Measurements from ENCODE around the gene OR1D2.
"Not testable (repeated sequence)": the region's sequence is repeated elsewhere in the genome, so short reads cannot be mapped to it uniquely, and the experiment has no call there.

The OR1D2 gene

DNA sequence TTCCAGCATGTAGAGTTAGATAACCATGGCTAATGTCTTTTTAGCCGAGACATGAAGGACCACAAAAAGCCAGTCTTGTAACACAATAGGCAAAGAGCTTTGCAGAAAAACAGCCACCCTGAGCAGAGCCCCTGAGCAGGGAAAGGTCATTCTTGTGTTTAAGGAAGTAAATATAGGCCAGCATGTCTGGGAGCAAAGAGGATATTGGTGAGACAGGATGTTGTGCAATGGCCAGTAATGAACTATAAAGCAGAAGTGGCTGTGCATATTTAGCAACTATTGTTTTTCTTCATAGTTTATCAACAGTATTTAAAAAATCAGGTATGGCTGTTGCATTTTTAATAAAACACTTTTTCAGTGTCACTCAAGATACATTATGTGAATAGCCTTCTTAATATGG is 39.0 kb downstream of the OR1D2 start:
- H3K4me3 ChIP-seq (ENCODE audit: insufficient read depth in 1 of 2, low read depth in 1 of 2, low read length in 2 of 2); H2BK120ac ChIP-seq (ENCODE audit: low read depth, low read length); H3K9me3 ChIP-seq (ENCODE audit: control insufficient read depth, low read length); H2BK12ac ChIP-seq (ENCODE audit: low read length in 2 of 2); H2BK5ac ChIP-seq (ENCODE audit: low read depth, low read length, poor library complexity, severe bottlenecking); H2AK5ac ChIP-seq (ENCODE audit: low read length, severe bottlenecking); H2BK15ac ChIP-seq (ENCODE audit: low read depth, poor library complexity, severe bottlenecking); H3K4me1 ChIP-seq (ENCODE audit: control insufficient read depth, insufficient read depth, low read depth, low read length); H3K23ac ChIP-seq (ENCODE audit: low read length in 2 of 2); H3K9ac ChIP-seq (ENCODE audit: low read length); H3K18ac ChIP-seq (ENCODE audit: low read depth in 1 of 2, low read length in 2 of 2); H3K4ac ChIP-seq (ENCODE audit: low read depth in 1 of 2, low read length in 2 of 2); DNase-seq; H3K4me2 ChIP-seq (ENCODE audit: low read length, poor library complexity, severe bottlenecking); H3K36me3 ChIP-seq (ENCODE audit: control insufficient read depth in 1 of 2, insufficient read depth in 2 of 2, low read depth in 1 of 2, low read length in 2 of 2); H3K14ac ChIP-seq (ENCODE audit: low read length in 2 of 2); H2AFZ ChIP-seq (ENCODE audit: low read depth, low read length); H3K79me1 ChIP-seq (replicated peaks; ENCODE audit: low read length, poor library complexity, severe bottlenecking); H4K8ac ChIP-seq (ENCODE audit: low read length); H3K27me3 ChIP-seq (ENCODE audit: control insufficient read depth in 1 of 2, insufficient read depth in 1 of 2, low read length in 2 of 2); H4K91ac ChIP-seq (ENCODE audit: low read length); H3K27ac ChIP-seq (ENCODE audit: low read length, poor library complexity, severe bottlenecking): not testable (repeated sequence)
- no CpG with 5 or more reads among the region's 1 CpG for WGBS

DNA sequence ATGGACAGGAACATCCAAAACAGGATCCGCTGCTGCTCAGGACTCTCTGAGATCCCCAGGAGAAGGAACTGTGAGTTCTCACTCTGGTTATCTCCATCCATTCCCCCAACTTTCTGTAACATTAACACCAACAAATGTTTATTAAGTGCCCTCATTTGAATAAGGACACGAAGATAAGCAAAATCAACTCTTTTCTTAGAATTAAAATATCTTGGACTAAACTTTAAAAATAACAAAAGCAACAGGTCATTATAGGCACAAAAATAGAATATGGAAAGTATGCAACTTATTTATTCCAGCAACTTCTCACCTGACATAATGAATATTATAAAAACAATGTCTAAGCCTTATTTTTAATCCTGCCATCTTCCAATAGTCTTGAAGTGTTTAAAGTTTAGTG is 40.7 kb downstream of the OR1D2 start, which contains the start of gene OR1D5:
OR1D5 (minus strand) TSS at position 101 of the 400 bp plus-strand sequence; CDS start at position 101, 0 bp downstream.
- not testable (repeated sequence) for H3K9ac ChIP-seq (ENCODE audit: low read length); H2AK5ac ChIP-seq (ENCODE audit: low read length, severe bottlenecking); H4K91ac ChIP-seq (ENCODE audit: low read length); H3K27ac ChIP-seq (ENCODE audit: low read length, poor library complexity, severe bottlenecking); H3K79me1 ChIP-seq (replicated peaks; ENCODE audit: low read length, poor library complexity, severe bottlenecking); H2BK5ac ChIP-seq (ENCODE audit: low read depth, low read length, poor library complexity, severe bottlenecking); H4K8ac ChIP-seq (ENCODE audit: low read length); H3K36me3 ChIP-seq (ENCODE audit: control insufficient read depth in 1 of 2, insufficient read depth in 2 of 2, low read depth in 1 of 2, low read length in 2 of 2); H3K14ac ChIP-seq (ENCODE audit: low read length in 2 of 2); H3K23ac ChIP-seq (ENCODE audit: low read length in 2 of 2); H3K9me3 ChIP-seq (ENCODE audit: control insufficient read depth, low read length); H2BK15ac ChIP-seq (ENCODE audit: low read depth, poor library complexity, severe bottlenecking); H2BK120ac ChIP-seq (ENCODE audit: low read depth, low read length); H2AFZ ChIP-seq (ENCODE audit: low read depth, low read length); H3K4me1 ChIP-seq (ENCODE audit: control insufficient read depth, insufficient read depth, low read depth, low read length); H3K27me3 ChIP-seq (ENCODE audit: control insufficient read depth in 1 of 2, insufficient read depth in 1 of 2, low read length in 2 of 2); H3K4me3 ChIP-seq (ENCODE audit: insufficient read depth in 1 of 2, low read depth in 1 of 2, low read length in 2 of 2); DNase-seq; H3K4me2 ChIP-seq (ENCODE audit: low read length, poor library complexity, severe bottlenecking); H2BK12ac ChIP-seq (ENCODE audit: low read length in 2 of 2); H3K4ac ChIP-seq (ENCODE audit: low read depth in 1 of 2, low read length in 2 of 2); H3K18ac ChIP-seq (ENCODE audit: low read depth in 1 of 2, low read length in 2 of 2)
- no CpG with 5 or more reads among the region's 2 CpGs for WGBS

DNA sequence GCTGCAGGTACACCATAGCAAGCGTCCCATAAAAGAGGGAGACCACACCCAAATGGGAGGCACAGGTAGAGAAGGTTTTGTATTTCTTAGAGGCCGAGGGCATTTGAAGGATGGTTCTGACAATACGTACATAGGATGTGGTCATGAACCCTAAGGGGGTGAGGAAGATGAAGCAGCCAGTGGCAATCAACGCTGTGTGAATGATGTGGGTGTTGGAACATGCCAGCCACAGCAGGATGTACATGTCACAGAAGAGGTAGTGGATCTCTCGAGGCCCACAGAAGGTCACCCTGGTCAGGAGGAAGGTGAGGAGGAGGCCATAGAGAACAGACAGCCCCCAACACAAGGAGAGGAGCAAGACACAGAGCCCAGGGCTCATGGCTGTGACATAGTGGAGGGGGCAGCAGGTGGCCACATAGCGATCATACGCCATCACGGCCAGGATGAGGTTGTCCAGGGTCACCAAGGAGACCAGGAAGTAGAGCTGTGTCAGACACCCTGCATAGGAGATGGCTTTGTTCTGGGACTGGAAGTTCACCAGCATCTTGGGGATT is 41.3 kb downstream of the OR1D2 start:
- H3K18ac ChIP-seq (ENCODE audit: low read depth in 1 of 2, low read length in 2 of 2); H3K9ac ChIP-seq (ENCODE audit: low read length); H3K4me2 ChIP-seq (ENCODE audit: low read length, poor library complexity, severe bottlenecking); H3K27ac ChIP-seq (ENCODE audit: low read length, poor library complexity, severe bottlenecking); H2BK12ac ChIP-seq (ENCODE audit: low read length in 2 of 2); H2BK5ac ChIP-seq (ENCODE audit: low read depth, low read length, poor library complexity, severe bottlenecking); H4K91ac ChIP-seq (ENCODE audit: low read length); H3K36me3 ChIP-seq (ENCODE audit: control insufficient read depth in 1 of 2, insufficient read depth in 2 of 2, low read depth in 1 of 2, low read length in 2 of 2); H2BK15ac ChIP-seq (ENCODE audit: low read depth, poor library complexity, severe bottlenecking); H2BK120ac ChIP-seq (ENCODE audit: low read depth, low read length); H3K79me1 ChIP-seq (replicated peaks; ENCODE audit: low read length, poor library complexity, severe bottlenecking); DNase-seq; H3K14ac ChIP-seq (ENCODE audit: low read length in 2 of 2); H3K23ac ChIP-seq (ENCODE audit: low read length in 2 of 2); H2AK5ac ChIP-seq (ENCODE audit: low read length, severe bottlenecking); H3K27me3 ChIP-seq (ENCODE audit: control insufficient read depth in 1 of 2, insufficient read depth in 1 of 2, low read length in 2 of 2); H3K9me3 ChIP-seq (ENCODE audit: control insufficient read depth, low read length); H3K4me3 ChIP-seq (ENCODE audit: insufficient read depth in 1 of 2, low read depth in 1 of 2, low read length in 2 of 2); H3K4me1 ChIP-seq (ENCODE audit: control insufficient read depth, insufficient read depth, low read depth, low read length); H4K8ac ChIP-seq (ENCODE audit: low read length); H2AFZ ChIP-seq (ENCODE audit: low read depth, low read length); H3K4ac ChIP-seq (ENCODE audit: low read depth in 1 of 2, low read length in 2 of 2): not testable (repeated sequence)
- 53% methylated on average over 5 of the region's 8 CpGs for WGBS

DNA sequence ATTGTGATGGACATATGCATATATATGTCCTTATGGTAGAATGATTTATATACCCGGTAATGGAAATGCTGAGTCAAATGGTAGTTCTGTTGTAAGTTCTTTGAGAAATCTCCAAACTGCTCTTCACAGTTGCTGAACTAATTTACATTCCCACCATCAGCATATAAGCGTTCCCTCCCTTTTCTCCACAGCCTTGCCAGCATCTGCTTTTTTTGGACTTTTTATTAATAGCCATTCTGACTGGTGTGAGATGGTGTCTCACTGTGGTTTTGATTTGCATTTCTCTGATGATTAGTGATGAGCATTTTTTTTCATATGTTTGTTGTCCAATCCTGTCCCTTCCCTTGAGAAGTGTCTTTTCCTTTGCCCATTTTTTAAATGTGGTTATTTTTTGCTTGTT is 49.4 kb downstream of the OR1D2 start:
- H4K8ac ChIP-seq (ENCODE audit: low read length); H3K4me1 ChIP-seq (ENCODE audit: control insufficient read depth, insufficient read depth, low read depth, low read length); H3K79me1 ChIP-seq (replicated peaks; ENCODE audit: low read length, poor library complexity, severe bottlenecking); H2AFZ ChIP-seq (ENCODE audit: low read depth, low read length); H4K91ac ChIP-seq (ENCODE audit: low read length); H2BK15ac ChIP-seq (ENCODE audit: low read depth, poor library complexity, severe bottlenecking); H3K27me3 ChIP-seq (ENCODE audit: control insufficient read depth in 1 of 2, insufficient read depth in 1 of 2, low read length in 2 of 2); H3K4me3 ChIP-seq (ENCODE audit: insufficient read depth in 1 of 2, low read depth in 1 of 2, low read length in 2 of 2); H2AK5ac ChIP-seq (ENCODE audit: low read length, severe bottlenecking); H3K36me3 ChIP-seq (ENCODE audit: control insufficient read depth in 1 of 2, insufficient read depth in 2 of 2, low read depth in 1 of 2, low read length in 2 of 2); H3K14ac ChIP-seq (ENCODE audit: low read length in 2 of 2); H2BK12ac ChIP-seq (ENCODE audit: low read length in 2 of 2); H2BK5ac ChIP-seq (ENCODE audit: low read depth, low read length, poor library complexity, severe bottlenecking); H3K9me3 ChIP-seq (ENCODE audit: control insufficient read depth, low read length); H3K4me2 ChIP-seq (ENCODE audit: low read length, poor library complexity, severe bottlenecking); DNase-seq; H3K4ac ChIP-seq (ENCODE audit: low read depth in 1 of 2, low read length in 2 of 2); H2BK120ac ChIP-seq (ENCODE audit: low read depth, low read length); H3K9ac ChIP-seq (ENCODE audit: low read length); H3K27ac ChIP-seq (ENCODE audit: low read length, poor library complexity, severe bottlenecking); H3K23ac ChIP-seq (ENCODE audit: low read length in 2 of 2); H3K18ac ChIP-seq (ENCODE audit: low read depth in 1 of 2, low read length in 2 of 2): not testable (repeated sequence)
- WGBS = no CpG with 5 or more reads among the region's 2 CpGs
